Liver (tissue), 3 donors: ENCODE results near the gene AAMDC.

Source experiments
- CTCF ChIP-seq: fragments of 150-350 bp; IDR thresholded peaks from 2 replicates; pipeline ENCODE4 v1.5.1; 2017; ENCODE audit warnings: improper control_type of control experiment, low read depth, low read length; ENCODE audit not compliant: missing input control
- JUND ChIP-seq, 2 donors: IDR thresholded peaks; 2 replicates each; pipeline ENCODE4 v1.6.1; 2016; ENCODE audit warnings: antibody characterized with exemption in 2 of 2
- SP1 ChIP-seq: IDR thresholded peaks from 2 replicates; pipeline ENCODE4 v1.6.1; 2018; ENCODE audit warnings: antibody characterized with exemption, mild to moderate bottlenecking
- donor health status: healthy.
- donor health status: healthy.

GRCh38 chr11:77791301-77791700 is 29.6 kb upstream of the AAMDC start:
- TF ChIP-seq SP1 (no peak), CTCF (no peak), JUND (IDR thresholded peaks at IDR 0.05) (no peak)
